ENCODE results near the gene SFTPB.
"Not testable (repeated sequence)": the region's sequence is repeated elsewhere in the genome, so short reads cannot be mapped to it uniquely, and the experiment has no call there.

The SFTPB gene

GRCh38 chr2:85652056-85652455 is 15.9 kb downstream of the SFTPB start:
- no peak for DNase-seq

DNA sequence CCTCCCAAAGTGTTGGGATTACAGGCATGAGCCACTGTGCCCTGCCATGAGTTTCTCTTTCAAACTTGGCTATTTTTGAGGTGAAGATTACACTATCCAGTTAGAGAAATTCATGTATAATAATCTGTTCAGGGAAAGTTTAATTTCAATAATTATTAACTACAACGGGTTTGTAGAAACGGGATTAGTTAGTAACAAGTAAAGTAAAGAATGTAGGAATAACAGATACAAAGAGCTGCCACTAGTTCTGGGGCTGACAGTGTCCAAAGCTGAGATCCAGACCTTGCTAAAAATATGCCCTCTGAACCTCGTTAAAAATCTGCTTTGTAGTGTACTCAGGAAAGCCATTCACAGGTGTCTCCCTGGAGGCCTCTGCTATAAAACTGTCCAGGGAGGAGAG is 16.9 kb downstream of the SFTPB start:
- no peak for DNase-seq

- no peak for DNase-seq
Observed at GRCh38 chr2:85650456-85650855, 17.5 kb downstream of the SFTPB start.

- DNase-seq: no peak
Observed at GRCh38 chr2:85649201-85650190, 18.5 kb downstream of the SFTPB start.

- peak; percentile 36 for DNase-seq
Observed at GRCh38 chr2:85648619-85649018, 19.4 kb downstream of the SFTPB start.

DNA sequence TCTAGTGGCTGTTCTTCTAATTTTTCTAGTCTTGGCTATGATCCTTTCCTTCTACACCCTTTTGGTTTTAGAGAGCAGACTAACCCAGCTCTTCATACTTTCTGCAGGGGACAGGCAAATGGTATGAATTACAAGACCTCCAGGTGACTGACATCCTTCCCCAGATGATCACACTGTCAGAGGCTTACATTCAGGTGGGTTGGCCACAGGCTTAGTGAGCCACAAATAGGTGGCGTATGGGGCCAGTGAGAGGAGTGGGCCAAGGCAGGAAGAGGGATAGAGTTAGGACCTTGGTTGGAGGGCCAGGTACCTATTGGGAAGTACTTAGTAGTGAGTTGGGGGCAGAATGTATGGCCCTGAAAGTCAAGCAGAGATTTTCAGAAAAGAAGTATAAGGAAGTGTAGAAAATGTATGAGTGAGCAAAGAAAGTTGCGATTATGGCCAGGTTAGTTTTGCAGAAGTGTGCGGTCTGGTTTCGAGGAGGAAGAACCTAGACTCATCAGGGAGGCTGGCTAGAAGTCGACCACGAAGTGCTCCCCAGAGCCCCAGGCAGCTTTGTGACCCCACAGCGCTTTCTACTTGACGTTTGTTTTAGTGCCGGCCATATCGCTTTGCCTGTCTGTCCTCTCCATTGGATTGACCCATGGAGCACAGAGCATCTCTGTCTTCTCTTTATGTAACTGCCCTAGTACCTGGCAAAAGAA is 20.0 kb downstream of the SFTPB start:
- DNase-seq: no peak

- DNase-seq: no peak
Observed at GRCh38 chr2:85646166-85646565, 21.8 kb downstream of the SFTPB start.

- DNase-seq: no peak
Observed at GRCh38 chr2:85644909-85645308, 23.1 kb downstream of the SFTPB start.

GRCh38 chr2:85642725-85643124 is 25.3 kb downstream of the SFTPB start:
- peak; percentile 62 for DNase-seq

DNA sequence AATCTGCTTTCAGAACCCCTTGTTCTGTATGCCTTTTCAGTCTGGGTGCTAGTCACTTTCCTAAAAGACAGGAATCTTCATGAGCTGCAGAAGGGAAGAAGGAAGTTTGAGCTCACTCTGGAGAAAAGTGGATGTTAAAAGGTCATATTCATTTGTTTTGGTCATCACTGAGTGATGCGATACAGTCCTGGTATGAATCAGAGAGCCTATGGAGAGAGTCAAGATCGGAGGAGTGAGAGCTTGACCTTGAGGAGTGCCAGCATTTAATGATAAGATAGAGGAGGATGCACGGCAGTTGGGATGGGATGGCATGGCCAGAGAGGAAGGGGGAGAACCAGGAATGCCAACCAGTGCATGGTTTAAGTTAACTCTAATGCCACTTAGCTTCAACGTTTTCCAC is 32.4 kb downstream of the SFTPB start:
- DNase-seq: no peak

DNA sequence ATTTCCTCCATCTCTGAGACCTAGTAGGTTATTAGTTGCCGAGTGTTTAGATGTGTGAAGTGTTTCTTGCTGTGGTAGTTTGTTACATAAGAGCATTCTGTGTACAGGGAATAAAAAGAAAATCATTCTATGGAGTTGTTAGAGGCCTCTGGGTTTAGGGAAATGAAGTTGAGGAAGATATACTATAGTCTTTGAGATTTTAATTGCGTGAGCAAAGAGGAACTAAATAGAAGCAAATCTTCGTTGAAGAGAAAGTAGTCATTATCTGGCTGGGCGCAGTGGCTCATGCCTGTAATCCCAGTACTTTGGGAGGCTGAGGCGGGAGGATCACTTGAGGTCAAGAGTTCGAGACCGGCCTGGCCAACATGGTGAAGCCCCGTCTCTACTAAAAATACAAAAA is 33.0 kb downstream of the SFTPB start:
- no peak for DNase-seq

DNA sequence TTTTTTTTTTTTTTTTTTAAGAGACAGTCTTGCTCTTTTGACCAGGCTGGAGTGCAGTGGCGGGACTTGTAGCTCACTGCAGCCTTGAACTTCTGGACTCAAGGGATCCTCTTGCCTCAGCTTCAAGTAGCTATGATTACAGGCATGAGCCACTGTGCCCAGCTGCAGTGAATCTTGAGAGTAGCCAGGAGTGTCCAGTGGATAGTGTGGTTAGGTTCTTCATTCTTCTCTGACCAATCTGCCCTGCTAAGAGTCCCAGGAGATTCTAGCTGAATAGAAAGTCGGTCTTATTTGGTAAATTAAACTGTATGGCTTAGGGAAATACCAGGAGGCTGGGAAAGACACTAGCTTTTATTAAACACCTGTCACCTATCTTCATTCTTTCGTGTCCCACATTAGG is 36.7 kb downstream of the SFTPB start:
- no peak for DNase-seq

DNA sequence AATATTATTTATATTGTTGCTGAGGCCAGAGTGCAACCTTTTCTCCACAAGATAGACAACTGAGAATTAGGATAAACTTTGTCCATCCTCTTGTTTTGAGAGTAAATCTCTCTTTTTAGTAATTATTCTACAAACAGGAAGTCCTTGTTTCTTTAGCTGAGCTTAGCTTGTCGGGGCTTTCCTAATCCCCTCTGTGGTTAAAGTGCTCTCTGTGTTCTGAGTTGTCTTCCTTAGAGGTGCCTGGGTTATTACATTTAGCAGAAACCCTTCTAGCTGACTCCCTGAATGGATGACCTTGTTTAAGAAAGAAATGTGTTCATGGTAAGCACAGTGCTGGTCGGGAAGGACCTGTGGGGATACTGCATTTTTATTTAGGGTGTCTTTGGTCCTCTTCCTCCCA is 39.3 kb downstream of the SFTPB start:
- peak; percentile 41 for DNase-seq

DNA sequence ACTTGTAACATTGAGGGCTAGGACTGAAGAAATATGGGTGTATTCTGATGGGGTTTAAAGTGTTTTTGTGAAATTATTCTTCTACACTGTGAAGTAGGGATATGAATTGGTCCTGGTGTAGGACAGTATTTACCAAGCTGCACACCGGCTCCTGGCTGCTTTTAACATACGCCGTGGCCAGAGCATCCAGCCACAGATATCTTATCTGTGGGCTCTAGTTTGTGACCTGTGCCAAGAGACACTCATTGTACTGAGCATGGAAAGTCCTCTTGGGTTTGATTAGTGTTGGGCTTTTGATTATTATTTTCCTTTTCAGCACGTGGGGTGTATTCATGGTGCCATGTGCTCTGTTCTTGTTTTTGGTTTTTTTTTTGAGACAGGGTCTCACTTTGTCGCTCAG is 44.0 kb downstream of the SFTPB start:
- no peak for DNase-seq

DNA sequence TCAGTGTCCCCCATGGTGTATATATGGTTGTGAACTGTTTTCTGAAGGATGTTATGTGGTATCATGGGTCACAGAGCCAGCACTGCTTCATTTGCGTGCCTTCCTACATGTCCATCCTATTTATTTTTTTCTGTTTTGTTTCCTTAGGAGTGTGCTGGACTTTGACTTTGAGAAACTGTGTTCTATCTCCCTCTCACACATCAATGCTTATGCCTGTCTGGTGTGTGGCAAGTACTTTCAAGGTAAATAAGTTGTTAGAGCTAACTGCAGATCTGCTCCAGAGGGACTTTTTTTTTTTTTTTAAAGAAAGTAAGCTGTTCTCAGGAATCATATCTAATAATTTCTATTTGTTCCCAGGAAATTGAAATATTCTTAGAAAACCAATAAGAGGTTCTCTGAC is 46.7 kb downstream of the SFTPB start:
- DNase-seq: no peak

DNA sequence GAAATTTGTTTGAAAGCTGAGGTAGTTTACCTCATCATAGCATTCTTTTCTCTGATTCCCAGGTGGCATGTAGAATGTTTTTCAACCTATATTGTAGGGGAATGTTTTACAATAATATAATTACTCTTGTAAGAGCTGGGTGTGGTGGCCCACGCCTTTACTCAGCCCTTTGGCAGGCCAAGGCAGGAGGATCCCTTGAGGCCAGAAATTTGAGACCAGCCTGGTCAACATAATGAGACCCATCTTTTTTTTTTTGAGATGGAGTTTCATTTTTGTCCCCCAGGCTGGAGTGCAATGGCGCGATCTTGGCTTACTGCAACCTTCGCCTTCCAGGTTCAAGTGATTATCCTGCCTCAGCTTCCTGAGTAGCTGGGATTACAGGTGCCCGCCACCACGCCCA is 48.4 kb downstream of the SFTPB start:
- DNase-seq: no peak

GRCh38 chr2:85617723-85618122 is 50.3 kb downstream of the SFTPB start:
- not testable (repeated sequence) for DNase-seq

- no peak for DNase-seq
Observed at GRCh38 chr2:85615413-85615728, 52.6 kb downstream of the SFTPB start.

DNA sequence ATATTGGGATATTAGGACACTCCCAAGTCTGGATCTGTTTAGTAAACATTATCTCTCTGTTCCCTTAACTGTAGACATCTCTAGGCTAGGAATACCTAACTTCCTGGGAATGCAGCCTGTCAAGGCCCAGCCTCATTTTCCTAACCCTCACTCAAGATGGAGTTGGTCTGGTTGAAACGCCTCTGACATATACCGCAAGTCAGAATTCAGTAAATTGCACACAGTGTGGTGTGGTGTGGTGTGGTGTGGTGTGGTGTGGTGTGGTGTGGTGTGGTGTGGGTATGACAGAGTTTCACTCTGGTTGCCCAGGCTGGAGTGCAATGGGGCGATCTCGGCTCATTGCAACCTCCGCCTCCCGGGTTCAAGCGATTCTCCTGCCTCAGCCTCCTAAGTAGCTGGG is 53.2 kb downstream of the SFTPB start:
- DNase-seq: peak; percentile 36

GRCh38 chr2:85613717-85614515 is 54.1 kb downstream of the SFTPB start:
- no peak for DNase-seq

DNA sequence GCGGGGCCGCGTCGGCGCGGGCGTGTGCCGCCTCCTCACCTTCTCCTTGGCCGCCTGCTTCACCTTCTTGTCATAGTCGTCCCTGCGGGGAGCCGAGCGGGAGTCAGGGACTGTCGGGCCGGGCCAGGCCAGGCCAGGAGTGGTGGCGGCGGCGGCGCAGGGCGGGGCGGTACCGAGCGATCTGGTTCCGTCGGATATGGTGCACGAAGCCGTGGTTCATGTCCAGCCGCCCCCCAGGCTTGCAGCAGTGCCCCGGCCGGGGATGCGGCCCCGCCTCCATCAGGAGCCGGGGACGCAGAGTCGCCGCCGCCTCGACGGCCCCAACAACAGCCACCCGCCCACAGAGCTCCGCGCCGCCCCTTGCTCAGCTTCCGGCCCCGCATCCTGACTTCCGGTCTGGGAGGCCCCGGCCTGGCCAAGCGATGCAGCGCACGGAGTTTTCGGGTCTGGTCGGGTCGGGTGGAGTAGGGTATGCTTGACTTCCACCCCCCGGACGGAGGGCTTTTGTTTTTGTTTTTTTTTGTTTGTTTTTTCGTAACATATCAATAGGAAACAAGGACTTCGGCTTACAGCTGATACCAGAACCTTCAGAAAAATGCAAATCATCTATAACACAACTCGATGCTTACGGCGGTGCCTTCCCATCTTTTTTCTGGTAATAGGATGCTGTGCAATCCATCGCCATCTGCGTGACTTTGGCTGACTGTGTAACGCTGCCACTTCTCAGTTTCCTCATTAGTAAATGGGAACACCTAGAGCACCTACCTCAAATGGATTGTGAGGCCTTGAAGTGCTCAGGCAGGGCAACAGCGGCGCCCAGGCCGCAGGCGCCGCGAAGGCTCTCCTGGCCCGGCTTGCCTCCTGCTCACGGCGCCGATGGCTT is 56.1 kb downstream of the SFTPB start, which contains the start of gene C2orf68:
TSS of gene C2orf68 (minus strand) at position 362 of the 883 bp plus-strand sequence. CDS start at position 280, 82 bp downstream.
- DNase-seq: peak; percentile 94

GRCh38 chr2:85611217-85611704 is 56.7 kb downstream of the SFTPB start:
- no peak for DNase-seq
